K562 (cell line): ENCODE data around the gene IL4R. TPM values are rescaled to one million over a fixed set of nuclear protein-coding genes. Genes with fewer than 3 reads are reported as not detected.

ENCODE experiments used
- COPS2 ChIP-seq: fragments of 450-650 bp; conservative IDR thresholded peaks from 2 replicates; pipeline ENCODE4 v1.6.1; 2016; ENCODE audit warnings: mild to moderate bottlenecking, moderate library complexity
- ELF1 ChIP-seq: fragments of 200-800 bp; sonication (Bioruptor generic); IDR thresholded peaks from 2 replicates; pipeline ENCODE4 v1.6.1; 2016; ENCODE audit warnings: missing genetic modification characterization, missing compliant biosample characterization
- ELF2 ChIP-seq: fragments of 250-450 bp; sonication (Bioruptor Pico); IDR thresholded peaks from 2 replicates; pipeline ENCODE4 v1.5.0; 2021; ENCODE audit warnings: mild to moderate bottlenecking
- FOXM1 ChIP-seq, 2 experiments: fragments of 450-650 bp in 1 of 2; sonication (generic) in 1 of 2; formaldehyde crosslinking in 1 of 2; IDR thresholded peaks; 2 replicates each; pipeline versions ENCODE4 v1.6.1 to v1.9.0; 2017 to 2022; ENCODE audit warnings: low read depth in 2 of 2, mild to moderate bottlenecking in 2 of 2, missing genetic modification reagents in 1 of 2, moderate library complexity in 1 of 2
- L3MBTL2 ChIP-seq: fragments of 450-650 bp; IDR thresholded peaks from 2 replicates; pipeline ENCODE4 v1.6.1; 2016; ENCODE audit warnings: mild to moderate bottlenecking, moderate library complexity
- MYC ChIP-seq, 2 experiments: fragments of 250-450 bp in 1 of 2; sonication (Bioruptor Pico) in 1 of 2; IDR thresholded peaks; 2 replicates each; pipeline versions ENCODE4 v1.5.1 to v1.6.1; 2012 to 2021; ENCODE audit warnings: low read depth in 2 of 2, borderline replicate concordance in 1 of 2, improper control_type of control experiment in 1 of 2, low read length in 1 of 2, mild to moderate bottlenecking in 1 of 2, moderate library complexity in 1 of 2
- RBM15 ChIP-seq: fragments of 200-400 bp; formaldehyde crosslinking; IDR thresholded peaks from 2 replicates; pipeline ENCODE4 v1.6.1; 2018; ENCODE audit warnings: mild to moderate bottlenecking, low read length, moderate library complexity; ENCODE audit not compliant: insufficient read depth
- RCOR1 ChIP-seq, 2 experiments: IDR thresholded peaks; 2 replicates each; pipeline ENCODE4 v1.6.1; 2012; ENCODE audit warnings: low read depth in 2 of 2, low read length in 2 of 2, borderline replicate concordance in 1 of 2, improper control_type of control experiment in 1 of 2
- ZNF707 ChIP-seq: fragments of 250-450 bp; sonication (Bioruptor Pico); conservative IDR thresholded peaks from 2 replicates; pipeline ENCODE4 v1.8.0; 2022; ENCODE audit warnings: inconsistent platforms, mild to moderate bottlenecking, moderate library complexity
- polyA plus RNA-seq, 8 experiments: library from polyadenylated mRNA; depleted of rRNA in 4 of 8; stranded (reverse) in 5 of 8; unstranded in 3 of 8; fragments of >200 nt; fragmentation: Nextera tagmentation in 2 of 8; fragmentation: Illumina TruSeq in 1 of 8; extraction: Ambion mirVana in 2 of 8; extraction: Trizol in 1 of 8; gene quantifications; 2 replicates each; pipeline versions ENCODE4 v1.2.1 to v1.2.3, GENCODE V29; 2011 to 2014; ENCODE audit warnings: inconsistent platforms in 1 of 8, missing spikeins in 1 of 8
- total RNA-seq, 7 experiments: library from RNA; depleted of rRNA in 6 of 7; stranded (reverse); fragments of >200 nt in 6 of 7; fragmentation: Illumina TruSeq in 2 of 7; extraction: Trizol in 2 of 7; gene quantifications; 2 replicates each; pipeline versions ENCODE4 v1.2.1 to v1.2.3, GENCODE V29; 2011 to 2021; ENCODE audit warnings: low replicate concordance in 1 of 7
- TF ChIP-seq, protein P1 (sequence below): fragments of 450-650 bp; IDR thresholded peaks from 2 replicates; pipeline ENCODE4 v1.6.1; 2016; ENCODE audit warnings: mild to moderate bottlenecking, moderate library complexity
- TF ChIP-seq, protein P2 (sequence below), 2 experiments: fragments of 450-650 bp; conservative IDR thresholded peaks; 2 replicates each; pipeline ENCODE4 v1.6.1; 2017; ENCODE audit warnings: mild to moderate bottlenecking in 2 of 2, moderate library complexity in 2 of 2
- TF ChIP-seq, protein P3 (sequence below), 2 experiments: fragments of 450-650 bp in 1 of 2; sonication (generic) in 1 of 2; formaldehyde crosslinking in 1 of 2; IDR thresholded peaks in 1 of 2; conservative IDR thresholded peaks in 1 of 2; 2 replicates each; pipeline versions ENCODE4 v1.6.1 to v1.8.1; 2016 to 2023; ENCODE audit warnings: mild to moderate bottlenecking in 2 of 2, moderate library complexity in 2 of 2, inconsistent platforms in 1 of 2, missing genetic modification reagents in 1 of 2

IL4R gene
- total and polyA plus RNA-seq, 9 of the 15 experiments (the other 6 are each of a cell fraction or from before 2014, with no cell fraction given): 0.17 to 5.8 (median 3.3) TPM

DNA sequence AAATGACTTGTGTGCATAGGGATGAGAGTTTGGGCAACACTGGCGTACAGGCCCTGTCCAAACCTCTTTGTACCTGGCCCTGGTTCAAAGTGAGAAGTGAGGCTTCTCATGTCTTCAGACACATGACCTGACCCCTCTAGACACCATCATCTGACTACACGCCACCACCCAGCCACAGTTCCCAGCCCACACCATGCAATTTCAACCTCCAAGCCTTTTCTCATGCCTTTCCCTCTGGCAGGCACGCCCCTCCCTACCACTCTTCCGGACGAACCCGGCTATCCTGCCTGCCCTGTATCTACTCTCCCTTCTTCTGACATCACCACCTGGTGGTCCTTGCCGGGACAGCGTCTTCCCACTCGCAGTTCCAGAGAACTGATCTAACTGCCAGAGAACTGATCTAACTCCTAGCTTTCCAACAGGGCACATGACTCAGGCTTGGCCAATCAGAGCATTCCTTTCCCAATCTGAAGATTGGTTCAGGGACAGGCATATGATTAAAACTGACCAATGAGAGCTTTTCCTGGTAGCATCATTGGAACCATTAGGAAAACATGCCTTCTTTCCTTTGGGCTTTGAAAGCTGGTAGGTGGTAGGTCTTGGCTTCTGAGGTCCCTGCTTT lies 61.1 kb downstream of the IL4R start (continued):
- TF ChIP-seq, protein P1, sequence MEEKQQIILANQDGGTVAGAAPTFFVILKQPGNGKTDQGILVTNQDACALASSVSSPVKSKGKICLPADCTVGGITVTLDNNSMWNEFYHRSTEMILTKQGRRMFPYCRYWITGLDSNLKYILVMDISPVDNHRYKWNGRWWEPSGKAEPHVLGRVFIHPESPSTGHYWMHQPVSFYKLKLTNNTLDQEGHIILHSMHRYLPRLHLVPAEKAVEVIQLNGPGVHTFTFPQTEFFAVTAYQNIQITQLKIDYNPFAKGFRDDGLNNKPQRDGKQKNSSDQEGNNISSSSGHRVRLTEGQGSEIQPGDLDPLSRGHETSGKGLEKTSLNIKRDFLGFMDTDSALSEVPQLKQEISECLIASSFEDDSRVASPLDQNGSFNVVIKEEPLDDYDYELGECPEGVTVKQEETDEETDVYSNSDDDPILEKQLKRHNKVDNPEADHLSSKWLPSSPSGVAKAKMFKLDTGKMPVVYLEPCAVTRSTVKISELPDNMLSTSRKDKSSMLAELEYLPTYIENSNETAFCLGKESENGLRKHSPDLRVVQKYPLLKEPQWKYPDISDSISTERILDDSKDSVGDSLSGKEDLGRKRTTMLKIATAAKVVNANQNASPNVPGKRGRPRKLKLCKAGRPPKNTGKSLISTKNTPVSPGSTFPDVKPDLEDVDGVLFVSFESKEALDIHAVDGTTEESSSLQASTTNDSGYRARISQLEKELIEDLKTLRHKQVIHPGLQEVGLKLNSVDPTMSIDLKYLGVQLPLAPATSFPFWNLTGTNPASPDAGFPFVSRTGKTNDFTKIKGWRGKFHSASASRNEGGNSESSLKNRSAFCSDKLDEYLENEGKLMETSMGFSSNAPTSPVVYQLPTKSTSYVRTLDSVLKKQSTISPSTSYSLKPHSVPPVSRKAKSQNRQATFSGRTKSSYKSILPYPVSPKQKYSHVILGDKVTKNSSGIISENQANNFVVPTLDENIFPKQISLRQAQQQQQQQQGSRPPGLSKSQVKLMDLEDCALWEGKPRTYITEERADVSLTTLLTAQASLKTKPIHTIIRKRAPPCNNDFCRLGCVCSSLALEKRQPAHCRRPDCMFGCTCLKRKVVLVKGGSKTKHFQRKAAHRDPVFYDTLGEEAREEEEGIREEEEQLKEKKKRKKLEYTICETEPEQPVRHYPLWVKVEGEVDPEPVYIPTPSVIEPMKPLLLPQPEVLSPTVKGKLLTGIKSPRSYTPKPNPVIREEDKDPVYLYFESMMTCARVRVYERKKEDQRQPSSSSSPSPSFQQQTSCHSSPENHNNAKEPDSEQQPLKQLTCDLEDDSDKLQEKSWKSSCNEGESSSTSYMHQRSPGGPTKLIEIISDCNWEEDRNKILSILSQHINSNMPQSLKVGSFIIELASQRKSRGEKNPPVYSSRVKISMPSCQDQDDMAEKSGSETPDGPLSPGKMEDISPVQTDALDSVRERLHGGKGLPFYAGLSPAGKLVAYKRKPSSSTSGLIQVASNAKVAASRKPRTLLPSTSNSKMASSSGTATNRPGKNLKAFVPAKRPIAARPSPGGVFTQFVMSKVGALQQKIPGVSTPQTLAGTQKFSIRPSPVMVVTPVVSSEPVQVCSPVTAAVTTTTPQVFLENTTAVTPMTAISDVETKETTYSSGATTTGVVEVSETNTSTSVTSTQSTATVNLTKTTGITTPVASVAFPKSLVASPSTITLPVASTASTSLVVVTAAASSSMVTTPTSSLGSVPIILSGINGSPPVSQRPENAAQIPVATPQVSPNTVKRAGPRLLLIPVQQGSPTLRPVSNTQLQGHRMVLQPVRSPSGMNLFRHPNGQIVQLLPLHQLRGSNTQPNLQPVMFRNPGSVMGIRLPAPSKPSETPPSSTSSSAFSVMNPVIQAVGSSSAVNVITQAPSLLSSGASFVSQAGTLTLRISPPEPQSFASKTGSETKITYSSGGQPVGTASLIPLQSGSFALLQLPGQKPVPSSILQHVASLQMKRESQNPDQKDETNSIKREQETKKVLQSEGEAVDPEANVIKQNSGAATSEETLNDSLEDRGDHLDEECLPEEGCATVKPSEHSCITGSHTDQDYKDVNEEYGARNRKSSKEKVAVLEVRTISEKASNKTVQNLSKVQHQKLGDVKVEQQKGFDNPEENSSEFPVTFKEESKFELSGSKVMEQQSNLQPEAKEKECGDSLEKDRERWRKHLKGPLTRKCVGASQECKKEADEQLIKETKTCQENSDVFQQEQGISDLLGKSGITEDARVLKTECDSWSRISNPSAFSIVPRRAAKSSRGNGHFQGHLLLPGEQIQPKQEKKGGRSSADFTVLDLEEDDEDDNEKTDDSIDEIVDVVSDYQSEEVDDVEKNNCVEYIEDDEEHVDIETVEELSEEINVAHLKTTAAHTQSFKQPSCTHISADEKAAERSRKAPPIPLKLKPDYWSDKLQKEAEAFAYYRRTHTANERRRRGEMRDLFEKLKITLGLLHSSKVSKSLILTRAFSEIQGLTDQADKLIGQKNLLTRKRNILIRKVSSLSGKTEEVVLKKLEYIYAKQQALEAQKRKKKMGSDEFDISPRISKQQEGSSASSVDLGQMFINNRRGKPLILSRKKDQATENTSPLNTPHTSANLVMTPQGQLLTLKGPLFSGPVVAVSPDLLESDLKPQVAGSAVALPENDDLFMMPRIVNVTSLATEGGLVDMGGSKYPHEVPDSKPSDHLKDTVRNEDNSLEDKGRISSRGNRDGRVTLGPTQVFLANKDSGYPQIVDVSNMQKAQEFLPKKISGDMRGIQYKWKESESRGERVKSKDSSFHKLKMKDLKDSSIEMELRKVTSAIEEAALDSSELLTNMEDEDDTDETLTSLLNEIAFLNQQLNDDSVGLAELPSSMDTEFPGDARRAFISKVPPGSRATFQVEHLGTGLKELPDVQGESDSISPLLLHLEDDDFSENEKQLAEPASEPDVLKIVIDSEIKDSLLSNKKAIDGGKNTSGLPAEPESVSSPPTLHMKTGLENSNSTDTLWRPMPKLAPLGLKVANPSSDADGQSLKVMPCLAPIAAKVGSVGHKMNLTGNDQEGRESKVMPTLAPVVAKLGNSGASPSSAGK: 0 out of 2 replicates have a peak, but pooled peaks have one; percentile 29
- TF ChIP-seq L3MBTL2: peak; percentile 41; the same call in 1 of the 2 replicates
- TF ChIP-seq RBM15: no peak
- no peak for TF ChIP-seq ZNF707 (CRISPR knock-in tag)
- peak; percentile 85 for TF ChIP-seq FOXM1 (IDR thresholded peaks at IDR 0.05; ENCODE audit: low read depth)
- no peak for TF ChIP-seq FOXM1 (CRISPR knock-in tag; IDR thresholded peaks at IDR 0.05; ENCODE audit: low read depth)
- no peak for TF ChIP-seq ELF1
- no peak for TF ChIP-seq MYC (IDR thresholded peaks at IDR 0.05; ENCODE audit: low read depth, low read length)
- no peak for TF ChIP-seq MYC (CRISPR knock-in tag; IDR thresholded peaks at IDR 0.05; ENCODE audit: borderline replicate concordance, low read depth)
- no peak for TF ChIP-seq COPS2
- TF ChIP-seq RCOR1 (IDR thresholded peaks at IDR 0.05; ENCODE audit: borderline replicate concordance in 1 of 2, low read depth in 2 of 2, low read length in 2 of 2): no peak; a peak in 1 of 4 replicates
- TF ChIP-seq, protein P2, sequence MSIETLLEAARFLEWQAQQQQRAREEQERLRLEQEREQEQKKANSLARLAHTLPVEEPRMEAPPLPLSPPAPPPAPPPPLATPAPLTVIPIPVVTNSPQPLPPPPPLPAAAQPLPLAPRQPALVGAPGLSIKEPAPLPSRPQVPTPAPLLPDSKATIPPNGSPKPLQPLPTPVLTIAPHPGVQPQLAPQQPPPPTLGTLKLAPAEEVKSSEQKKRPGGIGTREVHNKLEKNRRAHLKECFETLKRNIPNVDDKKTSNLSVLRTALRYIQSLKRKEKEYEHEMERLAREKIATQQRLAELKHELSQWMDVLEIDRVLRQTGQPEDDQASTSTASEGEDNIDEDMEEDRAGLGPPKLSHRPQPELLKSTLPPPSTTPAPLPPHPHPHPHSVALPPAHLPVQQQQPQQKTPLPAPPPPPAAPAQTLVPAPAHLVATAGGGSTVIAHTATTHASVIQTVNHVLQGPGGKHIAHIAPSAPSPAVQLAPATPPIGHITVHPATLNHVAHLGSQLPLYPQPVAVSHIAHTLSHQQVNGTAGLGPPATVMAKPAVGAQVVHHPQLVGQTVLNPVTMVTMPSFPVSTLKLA (conservative IDR thresholded peaks at IDR 0.05): no peak
- TF ChIP-seq, protein P3, sequence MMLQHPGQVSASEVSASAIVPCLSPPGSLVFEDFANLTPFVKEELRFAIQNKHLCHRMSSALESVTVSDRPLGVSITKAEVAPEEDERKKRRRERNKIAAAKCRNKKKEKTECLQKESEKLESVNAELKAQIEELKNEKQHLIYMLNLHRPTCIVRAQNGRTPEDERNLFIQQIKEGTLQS (IDR thresholded peaks at IDR 0.05): no peak; the same call in 1 of the 2 replicates
- TF ChIP-seq, protein P3 (CRISPR knock-in tag; conservative IDR thresholded peaks at IDR 0.05): no peak
- no peak for TF ChIP-seq ELF2 (CRISPR knock-in tag)
